NCI-H1048 (cell line): ENCODE measurements around the gene PDGFRB.

Source experiments
- DNase-seq: peaks from one replicate; lab custom pipeline; 2025; lab: John Stamatoyannopoulos, UW

Gene PDGFRB

DNA sequence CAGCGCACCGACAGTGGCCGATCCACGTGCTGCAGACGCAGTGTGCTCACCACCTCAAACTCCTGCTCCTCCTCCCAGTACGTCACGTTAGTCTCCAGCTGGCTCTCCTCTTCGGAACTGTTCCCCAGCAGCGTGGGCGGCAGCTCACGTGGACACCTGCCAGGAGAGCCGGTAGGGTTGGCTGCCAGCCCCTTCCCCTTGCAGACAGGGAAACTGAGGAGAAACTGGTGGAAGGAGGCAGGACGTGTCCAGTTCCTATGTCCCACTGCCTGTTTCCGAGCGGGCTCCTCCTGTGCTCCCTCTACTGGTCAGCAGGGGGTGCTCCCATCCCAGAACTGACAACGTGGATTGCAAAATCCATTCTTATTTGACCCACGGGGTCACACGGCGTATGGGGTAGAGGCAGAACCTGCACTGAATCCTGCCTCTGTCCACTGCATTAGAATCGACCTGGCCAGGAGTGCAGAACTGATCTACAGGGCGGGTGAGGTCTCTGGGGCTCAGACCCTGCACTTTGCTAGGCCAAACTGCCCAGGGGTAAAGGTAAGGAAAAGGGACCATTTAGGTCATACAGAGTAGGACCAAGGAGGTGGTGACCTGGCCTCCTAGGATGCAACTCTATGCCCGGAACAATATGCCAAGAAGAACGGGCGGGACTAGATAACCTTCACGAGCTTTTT is 25.7 kb downstream of the PDGFRB start:
- no peak for DNase-seq

DNA sequence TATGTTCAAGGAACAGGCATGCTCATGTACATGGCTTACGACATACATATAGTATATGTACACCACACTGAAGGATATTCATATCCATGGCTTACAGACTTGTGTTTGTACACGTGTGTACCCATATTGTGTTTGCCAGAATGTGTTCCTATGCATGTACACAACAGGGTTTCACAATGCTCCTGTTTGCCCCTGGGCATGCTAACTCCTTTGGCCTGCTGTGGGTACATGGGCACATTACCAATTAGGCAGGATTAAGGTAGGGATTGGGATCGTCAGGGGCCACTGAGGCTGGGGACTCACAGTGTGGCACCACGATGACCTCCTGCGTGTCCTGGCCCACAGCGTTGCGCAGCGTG is 26.2 kb downstream of the PDGFRB start:
- DNase-seq: no peak

- no peak for DNase-seq
Measured at GRCh38 chr5:150126921-150127265, 28.8 kb downstream of the PDGFRB start.

- DNase-seq: no peak
Measured at GRCh38 chr5:150126199-150126920, 29.3 kb downstream of the PDGFRB start.

DNA sequence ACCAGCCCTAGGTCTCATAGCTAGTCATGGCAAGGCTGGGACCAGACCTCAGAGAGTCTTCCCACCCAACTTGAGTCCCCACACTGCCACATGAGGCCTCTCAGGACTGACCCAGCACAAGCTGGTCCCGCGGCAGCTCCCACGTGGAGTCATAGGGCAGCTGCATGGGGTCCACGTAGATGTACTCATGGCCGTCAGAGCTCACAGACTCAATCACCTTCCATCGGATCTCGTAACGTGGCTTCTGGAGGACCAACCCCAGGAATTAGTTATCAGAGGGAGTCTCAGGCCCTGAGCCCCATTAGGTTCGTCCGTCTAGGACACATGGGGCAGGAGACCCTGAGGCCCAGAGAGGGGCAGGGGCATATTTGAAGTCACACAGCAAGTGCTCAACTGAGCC is 30.3 kb downstream of the PDGFRB start:
- no peak for DNase-seq

DNA sequence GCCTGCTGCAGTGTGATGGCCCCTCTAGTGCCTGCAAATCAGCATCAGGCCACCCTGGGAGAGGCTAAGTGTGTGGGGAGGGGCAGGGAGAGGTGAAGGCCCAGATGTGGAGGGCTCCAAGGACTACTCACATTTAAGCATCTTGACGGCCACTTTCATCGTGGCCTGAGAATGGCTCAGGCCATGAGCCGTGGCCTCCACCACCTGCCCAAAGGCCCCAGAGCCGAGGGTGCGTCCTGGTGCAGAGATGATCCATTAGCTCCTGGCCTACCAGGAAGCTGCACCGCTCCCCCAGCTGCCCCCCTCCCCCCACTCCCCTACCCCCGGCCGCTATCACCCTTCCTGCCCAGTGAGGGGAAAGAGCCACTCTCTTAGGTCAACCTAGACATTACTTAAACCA is 31.0 kb downstream of the PDGFRB start:
- DNase-seq: no peak

DNA sequence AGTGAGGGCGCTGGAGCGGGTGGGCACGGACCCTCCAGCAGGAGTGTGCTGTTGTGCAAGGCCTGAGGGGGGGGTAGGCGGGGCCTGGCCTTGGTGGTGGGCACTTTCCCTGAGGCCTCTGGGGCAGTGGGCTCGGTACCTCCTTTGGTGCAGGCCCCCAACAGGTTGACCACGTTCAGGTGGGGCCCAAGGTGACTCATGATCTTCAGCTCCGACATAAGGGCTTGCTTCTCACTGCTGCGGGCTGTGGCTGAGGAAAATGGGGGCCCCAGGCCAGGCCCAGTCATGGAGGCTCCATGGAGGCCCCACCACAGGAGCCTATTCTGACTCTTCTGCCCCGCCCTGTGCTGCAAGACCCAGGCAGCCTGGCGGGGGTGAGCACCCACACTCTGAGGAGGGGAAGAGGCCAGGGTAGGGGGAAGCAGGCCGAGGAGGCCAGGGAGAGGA is 31.5 kb downstream of the PDGFRB start:
- no peak for DNase-seq

DNA sequence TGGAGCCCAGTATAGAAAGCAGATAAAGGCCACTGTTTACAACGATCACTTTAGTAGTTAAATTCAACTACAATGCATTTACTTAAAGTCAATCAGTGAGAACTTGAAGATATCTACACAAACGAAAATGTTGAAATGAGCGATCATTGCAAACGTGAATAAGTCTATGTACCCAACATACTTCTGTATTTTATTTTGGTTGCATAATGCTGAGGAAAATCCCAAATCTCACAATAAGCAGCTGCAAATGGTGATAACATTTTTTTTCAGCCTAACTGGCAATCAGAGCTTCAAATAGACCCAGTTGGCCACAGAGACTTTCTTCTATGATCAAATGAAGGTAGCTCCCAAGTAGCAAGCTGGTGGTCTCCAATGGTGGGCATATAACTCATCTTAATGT is 32.1 kb downstream of the PDGFRB start:
- DNase-seq: no peak

DNA sequence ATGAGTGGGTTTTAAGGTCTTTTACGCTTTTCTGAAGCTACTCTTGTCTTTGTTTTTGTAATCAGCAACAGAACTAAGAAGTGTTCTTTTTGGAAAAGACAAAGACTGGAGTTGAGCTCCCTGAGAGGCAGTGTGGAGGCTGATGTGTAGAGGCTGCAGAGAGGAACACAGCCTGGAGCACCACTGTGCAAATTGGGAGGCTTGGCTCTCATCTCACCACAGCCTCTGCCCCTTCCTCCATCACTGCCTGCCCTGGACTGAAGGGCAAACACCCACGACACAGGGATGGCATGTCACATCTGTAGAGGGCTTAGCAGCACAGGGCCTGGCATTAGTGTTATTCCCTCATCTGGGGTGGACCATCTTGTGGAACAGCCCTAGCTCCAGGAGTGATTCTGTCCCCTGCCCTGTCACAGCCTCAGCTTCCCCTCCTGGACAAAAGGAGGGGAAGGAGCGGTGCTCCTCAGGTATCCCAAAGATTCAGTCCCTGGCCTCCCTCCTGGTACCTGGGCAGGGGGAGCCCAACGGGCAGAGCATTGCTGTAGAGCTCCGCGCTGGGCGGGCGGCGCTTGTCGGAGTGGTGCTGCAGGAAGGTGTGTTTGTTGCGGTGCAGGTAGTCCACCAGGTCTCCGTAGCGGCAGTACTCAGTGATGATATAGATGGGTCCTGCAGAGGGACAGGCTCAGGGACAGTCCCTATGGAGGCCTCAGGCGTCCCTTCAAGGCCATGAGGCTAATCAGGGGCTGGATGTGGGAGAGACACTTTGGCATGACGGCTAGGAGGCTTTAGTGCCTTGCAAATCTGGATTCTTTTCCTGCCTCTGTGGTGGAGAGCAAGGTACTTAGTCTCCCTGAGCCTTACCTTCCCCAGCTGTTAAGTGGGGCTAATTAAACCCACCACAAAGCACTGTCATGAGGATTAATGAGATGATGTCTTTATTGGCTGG is 32.8 kb downstream of the PDGFRB start:
- DNase-seq: no peak

- no peak for DNase-seq
Measured at GRCh38 chr5:150122158-150122510, 33.5 kb downstream of the PDGFRB start.

DNA sequence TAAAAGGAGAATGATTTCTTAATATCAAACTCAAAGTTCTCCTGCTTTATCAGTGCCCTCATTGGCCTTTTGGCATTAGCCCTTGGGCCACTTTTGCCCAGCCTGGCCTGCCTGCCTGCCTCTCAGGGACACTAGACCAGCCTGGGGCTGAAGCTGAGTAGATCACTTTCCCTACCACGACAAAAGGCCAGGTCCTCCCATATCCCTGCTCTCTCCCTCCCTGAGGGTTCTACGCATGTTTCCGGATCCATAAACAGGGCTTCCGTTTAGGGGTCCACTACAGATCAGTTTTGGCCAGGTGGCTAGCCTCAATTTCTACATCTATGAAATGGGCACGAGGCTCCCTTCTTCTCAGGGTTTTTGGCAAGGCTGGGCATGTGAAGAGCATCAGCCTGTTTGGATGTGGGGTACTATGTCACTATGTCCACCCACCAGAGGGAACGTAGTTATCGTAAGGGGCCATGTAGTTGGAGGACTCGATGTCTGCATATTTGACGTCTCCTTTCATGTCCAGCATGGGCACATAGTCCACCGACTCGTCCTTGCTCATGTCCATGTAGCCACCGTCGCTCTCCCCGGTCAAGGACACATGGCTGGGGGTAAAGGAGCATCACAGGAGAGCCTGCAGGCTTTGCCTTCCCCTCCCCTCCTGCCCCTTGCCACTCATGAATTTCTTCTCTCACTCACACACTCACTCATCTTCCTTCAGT is 34.0 kb downstream of the PDGFRB start:
- DNase-seq: no peak

DNA sequence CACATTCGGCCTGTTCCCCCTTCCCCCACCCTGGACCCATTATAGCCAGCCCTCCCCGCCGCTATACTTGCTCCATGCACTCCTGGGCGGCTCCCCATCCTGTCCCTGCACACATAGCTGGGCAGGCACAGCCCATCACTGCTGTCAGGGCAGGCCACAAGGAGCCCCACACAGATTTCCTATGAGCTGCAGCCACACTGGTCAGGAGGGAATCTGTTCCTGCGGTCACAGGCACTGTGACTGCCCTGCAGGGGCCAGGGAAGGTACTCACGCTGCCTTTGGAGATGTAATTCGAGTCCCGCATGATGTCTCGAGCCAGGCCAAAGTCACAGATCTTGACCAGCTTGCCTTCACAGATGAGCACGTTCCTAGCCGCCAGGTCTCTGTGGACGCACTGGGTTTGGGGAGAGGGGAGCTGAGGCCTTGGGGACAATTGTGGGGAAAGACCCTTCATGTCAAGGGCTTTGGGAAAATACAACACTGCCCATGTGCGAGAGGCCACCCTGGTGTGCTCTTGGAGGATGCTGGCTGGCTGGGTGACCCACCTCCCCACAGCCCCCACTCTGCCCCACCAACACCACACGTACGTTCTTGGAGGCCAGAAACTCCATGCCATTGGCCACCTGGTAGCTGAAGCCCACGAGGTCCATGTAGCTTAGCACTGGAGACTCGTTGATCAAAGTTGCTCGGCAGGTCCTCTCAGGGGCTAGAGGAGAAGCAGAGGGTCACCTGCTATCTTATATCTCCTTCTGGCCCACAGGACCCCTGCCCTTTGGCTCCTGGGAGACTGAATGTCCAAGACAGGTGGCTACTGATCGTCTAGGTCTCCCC is 34.8 kb downstream of the PDGFRB start:
- DNase-seq: no peak

- DNase-seq: no peak
Measured at GRCh38 chr5:150120062-150120441, 35.6 kb downstream of the PDGFRB start.

- no peak for DNase-seq
Measured at GRCh38 chr5:150119421-150120061, 36.1 kb downstream of the PDGFRB start.

- no peak for DNase-seq
Measured at GRCh38 chr5:150118561-150119229, 37.0 kb downstream of the PDGFRB start.

GRCh38 chr5:150117945-150118560 is 37.6 kb downstream of the PDGFRB start:
- no peak for DNase-seq

- no peak for DNase-seq
Measured at GRCh38 chr5:150116667-150117400, 38.8 kb downstream of the PDGFRB start.

DNA sequence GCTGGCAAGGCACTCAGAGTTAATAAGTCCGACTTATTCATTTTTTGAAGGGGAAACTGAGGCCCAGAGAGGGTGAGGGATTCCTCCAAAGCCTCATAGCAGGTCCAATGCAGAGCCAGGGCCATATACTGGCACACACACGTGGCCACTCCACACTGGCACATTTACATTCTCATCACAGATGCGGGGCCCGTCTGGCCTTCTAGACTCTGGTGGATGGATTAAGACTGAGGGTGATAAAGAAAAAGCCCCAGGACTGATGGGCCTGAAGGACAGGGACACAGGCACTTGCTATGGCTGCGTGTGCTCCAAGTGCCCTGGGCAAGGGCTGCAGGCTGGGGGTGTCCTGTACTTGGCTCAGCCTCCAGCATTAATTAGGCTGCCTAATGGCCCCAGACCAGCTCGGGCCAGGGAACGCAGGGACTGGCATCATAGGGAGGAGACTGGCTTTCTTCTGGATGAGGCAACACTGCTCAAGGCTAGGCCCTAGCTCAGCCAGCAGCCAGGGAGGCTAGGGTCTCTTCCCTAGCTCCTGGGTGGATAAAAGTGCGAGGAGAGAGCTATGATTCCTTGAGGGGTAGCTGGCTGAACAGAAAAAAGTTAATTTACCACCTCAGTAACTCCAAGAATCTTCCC is 40.8 kb downstream of the PDGFRB start:
- DNase-seq: no peak
